Dermis blood vessel endothelial cell (primary cell): Measurements from ENCODE around the gene TTC7B. TPM values are rescaled to one million over a fixed set of nuclear protein-coding genes. Genes with fewer than 3 reads are reported as not detected.
A peak's percentile ranks its signal among the peaks of the same experiment; 100 is the strongest.

Source experiments
- DNase-seq: peaks from one replicate; pipeline ENCODE4 v3.0.0; 2010
- total RNA-seq: library from RNA; depleted of rRNA; stranded (reverse); fragments of >200 nt; gene quantifications from 2 replicates; pipeline ENCODE4 v1.2.3, GENCODE V29; 2014

The TTC7B gene
- total RNA-seq, 1 donor from 2014 or later: 37.1 TPM

GRCh38 chr14:90521084-90521929, 294.9 kb downstream of the TTC7B start:
- no peak for DNase-seq

GRCh38 chr14:90520326-90520725, 295.9 kb downstream of the TTC7B start:
- DNase-seq: no peak

GRCh38 chr14:90519262-90519920, 296.8 kb downstream of the TTC7B start:
- DNase-seq: no peak

- peak; percentile 66 for DNase-seq
Measured at GRCh38 chr14:90518941-90519256, 297.3 kb downstream of the TTC7B start.

GRCh38 chr14:90518069-90518940, 297.9 kb downstream of the TTC7B start:
- DNase-seq: no peak

- DNase-seq: no peak
Measured at GRCh38 chr14:90517076-90517841, 299.0 kb downstream of the TTC7B start.

GRCh38 chr14:90514566-90514965, 301.7 kb downstream of the TTC7B start:
- no peak for DNase-seq

- no peak for DNase-seq
Measured at GRCh38 chr14:90514015-90514398, 302.2 kb downstream of the TTC7B start.

- DNase-seq: no peak
Measured at GRCh38 chr14:90513161-90514014, 302.8 kb downstream of the TTC7B start.

- no peak for DNase-seq
Measured at GRCh38 chr14:90512329-90512991, 303.8 kb downstream of the TTC7B start.

GRCh38 chr14:90511795-90512328, 304.4 kb downstream of the TTC7B start:
- DNase-seq: no peak

- no peak for DNase-seq
Measured at GRCh38 chr14:90511252-90511651, 305.0 kb downstream of the TTC7B start.

- DNase-seq: no peak
Measured at GRCh38 chr14:90510159-90510558, 306.1 kb downstream of the TTC7B start.

- DNase-seq: no peak
Measured at GRCh38 chr14:90509403-90509802, 306.8 kb downstream of the TTC7B start.

GRCh38 chr14:90508536-90509254, 307.5 kb downstream of the TTC7B start:
- DNase-seq: peak; percentile 36

GRCh38 chr14:90508036-90508435, 308.2 kb downstream of the TTC7B start:
- no peak for DNase-seq

GRCh38 chr14:90507428-90507827, 308.8 kb downstream of the TTC7B start:
- no peak for DNase-seq

- no peak for DNase-seq
Measured at GRCh38 chr14:90506748-90507147, 309.5 kb downstream of the TTC7B start.

- DNase-seq: no peak
Measured at GRCh38 chr14:90505531-90505930, 310.7 kb downstream of the TTC7B start.

GRCh38 chr14:90504643-90505042, 311.6 kb downstream of the TTC7B start:
- DNase-seq: no peak
